ENCODE data around the gene TGIF1.

TGIF1 gene

GRCh38 chr18:3508576-3509549 is 58.9 kb downstream of the TGIF1 start:
- Histone ChIP-seq H3K27ac (ENCODE audit: low read depth, low read length) (no peak overlapping the region), H3K9ac (ENCODE audit: low read length in 5 of 5) (no peak overlapping the region), H3K4me3 (ENCODE audit: low read depth in 1 of 5, low read length in 5 of 5) (no peak overlapping the region), H3K4me1 (ENCODE audit: control insufficient read depth in 5 of 5, insufficient read depth in 5 of 5, low read length in 5 of 5) (no peaks in the 10 kb centered on the region), H3K27me3 (ENCODE audit: control insufficient read depth in 5 of 5, insufficient read depth in 4 of 5, low read length in 5 of 5) (no peaks in the 10 kb centered on the region), H3K9me3 (ENCODE audit: control insufficient read depth in 5 of 5, low read length in 5 of 5) (no peaks in the 10 kb centered on the region), H3K36me3 (ENCODE audit: control insufficient read depth in 5 of 5, insufficient read depth in 5 of 5, low read length in 5 of 5) (no peaks in the 10 kb centered on the region)

Data from subcutaneous abdominal adipose tissue (tissue), 5 donors.